Activated CD4-positive, alpha-beta T cell treated with anti-CD3 and anti-CD28 coated beads, Interleukin-2, amount 10 ng/mL, durations not matched to agents 7 days and 5 days (primary cell): ENCODE data around the gene TEX22. TPM values are rescaled to one million over a fixed set of nuclear protein-coding genes. Genes with fewer than 3 reads are reported as not detected.

ENCODE experiments used
- CTCF ChIA-PET: fragments of 350-600 bp; sonication (Branson Sonifier 250); formaldehyde crosslinking; loops from one replicate; lab custom pipeline; 2021; ENCODE audit warnings: antibody characterized with exemption; lab: Charles Lee
- POLR2A ChIA-PET: fragments of 350-600 bp; sonication (Branson Sonifier 250); formaldehyde crosslinking; loops from one replicate; lab custom pipeline; 2021; ENCODE audit warnings: antibody characterized with exemption; lab: Charles Lee
- DNase-seq: peaks from one replicate; pipeline ENCODE4 v3.0.0-alpha.2; 2020
- H3K27ac Mint-ChIP-seq: one replicate; pipeline ENCODE4 v1.8.0; 2021; ENCODE audit warnings: mild to moderate bottlenecking, moderate library complexity, mixed read lengths
- H3K27me3 Mint-ChIP-seq: one replicate; pipeline ENCODE4 v1.8.0; 2021; ENCODE audit warnings: mixed read lengths
- H3K36me3 Mint-ChIP-seq: one replicate; pipeline ENCODE4 v1.8.0; 2021; ENCODE audit warnings: low read depth, mixed read lengths
- H3K4me1 Mint-ChIP-seq: one replicate; pipeline ENCODE4 v1.8.0; 2021; ENCODE audit warnings: mixed read lengths
- H3K4me3 Mint-ChIP-seq: one replicate; pipeline ENCODE4 v1.8.0; 2021; ENCODE audit warnings: mild to moderate bottlenecking, moderate library complexity, mixed read lengths
- H3K9me3 Mint-ChIP-seq: one replicate; pipeline ENCODE4 v1.8.0; 2021; ENCODE audit warnings: mixed read lengths
- total RNA-seq, 2 experiments: library from RNA; stranded (reverse); gene quantifications; one replicate each; pipeline ENCODE4 v1.2.3, GENCODE V29; 2021

Gene TEX22
- total RNA-seq, 2 experiments from 2014 or later = 2.8 to 3.9 TPM

- POLR2A ChIA-PET = no interaction called here
- Mint-ChIP-seq H3K4me1 (no peaks in the 10 kb centered on the region), H3K27me3 (no peaks in the 10 kb centered on the region), H3K9me3 (no peaks in the 10 kb centered on the region), H3K4me3 (no peak overlapping the region), H3K27ac (no peak overlapping the region), H3K36me3 (no peaks in the 10 kb centered on the region)
- DNase-seq = no peak
- CTCF ChIA-PET = interaction anchor here (1.8 kb wide), 1 partner anchor 43 kb away, joined by 7 read pairs; no protein-coding TSS in a partner anchor
Observed at GRCh38 chr14:105445901-105446845, 47.8 kb downstream of the TEX22 start.

- ChIA-PET POLR2A (no interaction called here), CTCF (interaction anchor here (1.6 to 1.8 kb wide), 3 partner anchors 12 to 76 kb away, joined by 5 to 7 read pairs (median 5); no protein-coding TSS in a partner anchor)
- Mint-ChIP-seq H3K4me1 (no peaks in the 10 kb centered on the region), H3K9me3 (no peaks in the 10 kb centered on the region), H3K27me3 (no peaks in the 10 kb centered on the region), H3K4me3 (no peak overlapping the region), H3K27ac (no peak overlapping the region), H3K36me3 (no peaks in the 10 kb centered on the region)
- DNase-seq = no peak
Observed at GRCh38 chr14:105446971-105447370, 48.6 kb downstream of the TEX22 start.

GRCh38 chr14:105447651-105448640 lies 49.6 kb downstream of the TEX22 start:
- DNase-seq = no peak
- H3K27me3 Mint-ChIP-seq = no peaks in the 10 kb centered on the region
- CTCF ChIA-PET = interaction anchor here (1.0 to 1.8 kb wide), 6 partner anchors 9 to 77 kb away, joined by 3 to 5 read pairs (median 4); no protein-coding TSS in a partner anchor
- H3K36me3 Mint-ChIP-seq = no peaks in the 10 kb centered on the region
- H3K4me1 Mint-ChIP-seq = no peaks in the 10 kb centered on the region
- H3K27ac Mint-ChIP-seq = no peak overlapping the region
- POLR2A ChIA-PET = no interaction called here
- no peak overlapping the region for H3K4me3 Mint-ChIP-seq
- no peaks in the 10 kb centered on the region for H3K9me3 Mint-ChIP-seq

GRCh38 chr14:105448706-105449111 lies 50.4 kb downstream of the TEX22 start:
- CTCF ChIA-PET = interaction anchor here (1.0 to 1.8 kb wide), 6 partner anchors 9 to 78 kb away, joined by 3 to 5 read pairs (median 4); no protein-coding TSS in a partner anchor

GRCh38 chr14:105449276-105450122 lies 51.2 kb downstream of the TEX22 start:
- ChIA-PET POLR2A (no interaction called here), CTCF (interaction anchor here (0.9 to 1.4 kb wide), 2 partner anchors 7 to 14 kb away, joined by 3 read pairs; no protein-coding TSS in a partner anchor)
- no peaks in the 10 kb centered on the region for H3K27me3 Mint-ChIP-seq

More at GRCh38 chr14:105448706-105449111, 50.4 kb downstream of the TEX22 start:
- Mint-ChIP-seq H3K27me3 (no peaks in the 10 kb centered on the region), H3K4me1 (no peaks in the 10 kb centered on the region), H3K4me3 (no peak overlapping the region), H3K27ac (no peak overlapping the region), H3K36me3 (no peaks in the 10 kb centered on the region), H3K9me3 (no peaks in the 10 kb centered on the region)
- POLR2A ChIA-PET = no interaction called here
- peak; percentile 54 for DNase-seq

GRCh38 chr14:105450123-105450505 lies 51.8 kb downstream of the TEX22 start:
- Mint-ChIP-seq H3K27me3 (no peaks in the 10 kb centered on the region), H3K36me3 (no peaks in the 10 kb centered on the region), H3K27ac (no peak overlapping the region), H3K4me1 (no peaks in the 10 kb centered on the region), H3K9me3 (no peaks in the 10 kb centered on the region), H3K4me3 (no peak overlapping the region)
- DNase-seq = no peak
- ChIA-PET POLR2A (no interaction called here), CTCF (interaction anchor here (0.9 to 1.4 kb wide), 2 partner anchors 8 to 14 kb away, joined by 3 read pairs; no protein-coding TSS in a partner anchor)

More at GRCh38 chr14:105449276-105450122, 51.2 kb downstream of the TEX22 start:
- Mint-ChIP-seq H3K4me1 (no peaks in the 10 kb centered on the region), H3K27ac (no peak overlapping the region), H3K4me3 (no peak overlapping the region), H3K9me3 (no peaks in the 10 kb centered on the region), H3K36me3 (no peaks in the 10 kb centered on the region)
- no peak for DNase-seq

GRCh38 chr14:105450864-105451720 lies 52.8 kb downstream of the TEX22 start:
- Mint-ChIP-seq H3K4me3 (no peak overlapping the region), H3K36me3 (peaks cover 4% of the 10 kb centered on the region), H3K9me3 (no peaks in the 10 kb centered on the region), H3K27me3 (no peaks in the 10 kb centered on the region), H3K27ac (no peak overlapping the region), H3K4me1 (no peaks in the 10 kb centered on the region)
- no peak for DNase-seq
- POLR2A ChIA-PET = no interaction called here
- CTCF ChIA-PET = interaction anchor here (0.7 to 1.4 kb wide), 2 partner anchors 9 kb away, joined by 3 read pairs; no protein-coding TSS in a partner anchor

GRCh38 chr14:105452963-105453362 lies 54.6 kb downstream of the TEX22 start:
- Mint-ChIP-seq H3K9me3 (no peaks in the 10 kb centered on the region), H3K36me3 (peaks cover 4% of the 10 kb centered on the region), H3K4me3 (no peak overlapping the region), H3K27ac (no peak overlapping the region), H3K27me3 (no peaks in the 10 kb centered on the region), H3K4me1 (no peaks in the 10 kb centered on the region)
- DNase-seq = no peak
- CTCF ChIA-PET = interaction anchor here (0.6 kb wide), 1 partner anchor 29 kb away, joined by 3 read pairs; no protein-coding TSS in a partner anchor
- POLR2A ChIA-PET = no interaction called here

GRCh38 chr14:105453847-105454246 lies 55.5 kb downstream of the TEX22 start:
- POLR2A ChIA-PET = no interaction called here
- Mint-ChIP-seq H3K36me3 (peaks cover 4% of the 10 kb centered on the region), H3K4me1 (no peaks in the 10 kb centered on the region), H3K4me3 (no peak overlapping the region), H3K27ac (no peak overlapping the region), H3K27me3 (no peaks in the 10 kb centered on the region), H3K9me3 (no peaks in the 10 kb centered on the region)
- CTCF ChIA-PET = interaction anchor here (1.0 to 1.1 kb wide), 2 partner anchors 27 to 83 kb away, joined by 3 read pairs; no protein-coding TSS in a partner anchor
- DNase-seq = no peak

- H3K4me1 Mint-ChIP-seq = no peaks in the 10 kb centered on the region
- POLR2A ChIA-PET = no interaction called here
Observed at GRCh38 chr14:105455086-105455640, 56.8 kb downstream of the TEX22 start.

More at GRCh38 chr14:105455086-105455640, 56.8 kb downstream of the TEX22 start:
- Mint-ChIP-seq H3K36me3 (peaks cover 4% of the 10 kb centered on the region), H3K27me3 (no peaks in the 10 kb centered on the region), H3K4me3 (no peak overlapping the region), H3K27ac (no peak overlapping the region), H3K9me3 (no peaks in the 10 kb centered on the region)
- DNase-seq = no peak
- CTCF ChIA-PET = interaction anchor here (1.1 kb wide), 1 partner anchor 26 kb away, joined by 3 read pairs; no protein-coding TSS in a partner anchor
